ENCODE data around the gene CALHM3. TPM values are rescaled to one million over a fixed set of nuclear protein-coding genes. Genes with fewer than 3 reads are reported as not detected.

CALHM3 gene
- total RNA-seq, 1 donor from 2014 or later = not detected

DNA sequence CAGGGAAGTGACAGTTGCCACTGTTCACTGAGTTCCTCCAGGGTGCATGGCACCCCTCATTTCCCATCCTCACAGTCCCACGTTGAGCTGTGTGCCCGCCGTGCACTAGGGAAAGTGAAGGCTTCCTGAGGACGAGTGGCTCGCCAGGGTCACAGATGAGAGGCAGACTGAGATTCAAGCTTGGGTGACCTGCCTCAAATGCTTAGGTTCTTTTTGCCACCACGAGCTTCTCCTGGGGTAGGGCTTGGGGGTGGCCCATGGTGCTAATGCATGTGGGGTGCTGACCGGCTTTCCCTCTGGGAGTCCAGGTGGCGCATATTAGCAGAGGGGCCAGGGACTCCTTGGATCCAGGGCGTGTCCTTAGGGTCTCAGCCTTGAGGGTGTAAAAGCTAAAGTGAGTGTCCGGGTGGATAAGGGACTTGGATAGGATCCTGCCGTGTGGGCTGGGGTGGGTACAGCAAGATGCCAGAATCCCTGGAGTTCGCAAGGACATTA is 28.8 kb downstream of the CALHM3 start:
- no peak for DNase-seq

DNA sequence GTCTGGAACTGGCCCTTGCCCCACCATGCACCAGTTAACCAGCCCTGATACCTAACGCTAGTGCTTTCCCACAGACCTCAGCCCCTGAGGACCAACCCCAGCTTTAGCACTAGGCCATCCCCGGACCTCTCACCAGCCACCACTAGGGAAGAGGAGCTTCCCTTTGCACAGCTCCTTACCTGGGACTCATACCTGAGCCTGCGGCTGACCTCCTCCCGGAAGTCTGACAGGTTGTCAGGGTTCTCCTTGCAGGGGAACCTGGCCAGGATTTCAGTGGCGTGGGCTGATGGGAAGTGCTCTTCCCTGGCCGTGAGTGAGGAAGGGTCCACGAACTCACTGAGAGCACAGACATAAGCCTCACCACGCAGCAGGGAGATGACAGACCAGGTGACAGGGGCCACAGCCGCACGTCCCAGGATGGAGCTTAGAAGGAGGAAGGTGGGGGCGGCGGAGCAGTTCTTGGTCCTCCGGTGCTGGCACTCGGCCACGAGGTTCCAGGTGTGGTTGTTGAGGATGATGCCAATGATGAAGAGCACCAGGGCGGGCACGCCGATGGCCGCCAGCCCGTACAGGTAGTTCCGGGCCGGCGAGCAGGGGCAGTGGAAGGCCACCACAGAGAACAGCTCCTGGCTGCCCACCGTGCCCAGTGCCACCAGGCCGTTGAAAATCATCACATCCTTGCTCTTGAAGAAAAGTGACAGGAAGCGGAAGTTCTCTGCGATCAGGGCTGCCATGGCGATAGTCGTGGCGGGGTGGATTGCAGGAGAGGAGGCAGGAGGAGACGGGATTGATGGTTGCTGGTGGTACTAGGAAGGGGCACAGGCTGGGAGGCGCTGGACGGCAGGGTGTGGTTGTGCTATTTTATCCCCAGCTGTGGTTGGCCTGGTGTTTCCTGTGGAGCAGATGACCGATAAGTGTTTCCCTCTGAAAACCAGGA is 29.6 kb downstream of the CALHM3 start:
- no peak for DNase-seq

DNA sequence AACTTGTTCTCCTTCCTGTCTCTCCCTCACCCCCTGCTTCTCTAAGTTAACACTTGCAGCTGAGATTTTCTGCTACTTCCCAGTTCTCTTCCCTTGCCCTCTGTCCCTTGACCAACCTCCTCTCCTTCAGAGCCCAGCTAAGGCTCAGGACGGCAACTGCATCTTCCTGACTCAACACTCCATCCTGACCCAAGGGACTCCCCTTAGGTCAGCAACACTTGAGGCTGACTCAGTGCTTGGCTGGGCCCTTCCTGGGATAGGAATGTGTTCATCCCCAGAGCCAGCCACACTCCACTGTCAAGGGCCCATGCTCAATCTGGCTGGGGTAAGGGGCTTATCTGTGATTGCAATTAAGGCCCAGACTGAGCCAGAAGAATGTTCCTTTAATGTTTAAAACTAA is 30.3 kb downstream of the CALHM3 start:
- no peak for DNase-seq

DNA sequence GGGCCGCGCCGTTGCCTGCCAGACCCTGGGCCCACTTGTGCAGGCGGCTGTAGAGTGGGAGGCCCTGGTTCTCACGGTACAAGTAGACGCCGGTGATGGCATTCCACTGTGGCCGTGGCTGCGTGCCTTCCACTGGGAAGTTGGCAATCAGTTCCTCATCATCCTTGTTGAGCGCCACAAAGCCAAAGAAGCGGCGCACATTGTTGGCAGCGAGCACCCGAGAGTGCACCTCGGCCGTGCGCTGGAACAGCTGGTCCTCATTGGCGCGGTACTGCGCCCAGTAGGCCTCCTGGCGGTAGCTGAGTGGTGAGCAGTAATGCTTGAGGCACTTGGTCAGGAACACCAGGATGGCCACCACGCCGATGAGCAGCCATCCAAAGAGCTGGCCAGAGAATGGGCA is 31.9 kb downstream of the CALHM3 start:
- DNase-seq = no peak

DNA sequence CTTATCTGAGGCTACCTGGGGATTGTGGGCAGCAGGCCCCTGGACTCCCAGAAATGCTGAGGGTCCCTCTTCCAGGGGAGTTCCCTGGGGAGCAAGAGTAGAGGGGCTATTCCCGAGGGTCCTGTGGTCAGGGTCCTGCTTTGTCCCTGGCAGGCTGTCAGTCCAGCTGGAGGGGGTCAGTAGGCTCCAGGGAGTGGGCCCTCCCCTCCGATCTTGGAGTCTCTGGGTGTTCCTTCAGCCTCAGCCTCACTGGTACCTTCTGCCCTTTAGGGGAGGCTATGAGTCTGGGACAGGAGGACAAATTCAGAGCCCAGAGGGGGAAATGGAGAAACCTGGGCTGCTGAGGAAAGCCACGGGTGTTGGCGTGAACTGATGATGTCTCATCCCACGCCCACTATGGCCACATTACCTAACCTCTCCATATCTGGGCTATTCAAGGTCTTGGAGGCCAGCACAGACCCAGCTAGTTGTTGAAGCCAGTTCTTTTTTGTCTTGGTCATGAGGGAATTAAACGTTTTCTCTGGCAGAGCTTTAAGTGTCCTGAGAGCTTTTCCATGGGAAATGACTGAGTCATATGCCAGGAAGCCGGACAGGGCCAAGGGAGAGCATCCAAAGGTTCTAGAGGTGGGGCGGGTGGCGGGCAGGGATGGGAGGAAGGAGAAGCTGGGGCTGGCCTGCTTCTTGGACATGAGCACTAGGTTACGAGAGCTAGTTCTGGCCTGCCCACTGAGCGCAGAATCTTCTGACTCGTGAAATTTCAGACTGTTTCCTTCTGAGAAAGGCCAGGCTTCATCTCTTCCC is 33.1 kb downstream of the CALHM3 start:
- no peak for DNase-seq

DNA sequence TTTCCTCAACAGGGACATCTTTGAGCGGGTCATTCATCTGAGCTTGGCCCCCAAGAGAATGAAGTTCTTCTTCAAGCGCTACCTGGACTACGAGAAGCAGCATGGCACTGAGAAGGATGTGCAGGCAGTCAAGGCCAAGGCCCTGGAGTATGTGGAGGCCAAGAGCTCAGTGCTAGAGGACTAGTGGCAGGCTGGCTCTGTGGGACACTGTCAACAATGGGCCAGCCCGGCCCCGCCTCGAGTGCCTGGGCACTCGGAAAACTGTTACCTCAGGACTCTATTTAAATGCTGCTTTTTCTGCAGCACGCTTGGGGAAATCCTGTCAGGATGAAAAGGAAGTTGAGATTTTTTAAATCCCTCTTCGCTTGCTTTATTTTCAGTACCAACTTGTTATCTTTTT is 33.7 kb downstream of the CALHM3 start:
- no peak for DNase-seq

DNA sequence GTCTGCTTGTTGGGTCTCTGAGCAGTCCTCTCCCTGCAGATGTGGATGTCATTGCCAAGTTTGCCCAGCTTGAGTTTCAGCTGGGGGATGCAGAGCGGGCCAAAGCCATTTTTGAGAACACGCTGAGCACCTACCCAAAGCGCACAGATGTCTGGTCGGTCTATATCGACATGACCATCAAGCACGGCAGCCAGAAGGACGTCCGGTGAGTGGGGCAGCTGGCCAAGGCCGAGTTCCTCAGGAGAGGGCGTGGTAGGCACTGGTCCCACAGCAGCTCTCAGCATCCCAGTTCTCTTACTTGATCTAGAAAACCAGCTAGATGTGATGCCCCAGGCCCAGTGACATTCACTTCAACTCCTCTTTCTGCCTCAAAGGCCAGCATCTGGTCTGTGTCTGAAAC is 34.6 kb downstream of the CALHM3 start:
- no peak for DNase-seq

DNA sequence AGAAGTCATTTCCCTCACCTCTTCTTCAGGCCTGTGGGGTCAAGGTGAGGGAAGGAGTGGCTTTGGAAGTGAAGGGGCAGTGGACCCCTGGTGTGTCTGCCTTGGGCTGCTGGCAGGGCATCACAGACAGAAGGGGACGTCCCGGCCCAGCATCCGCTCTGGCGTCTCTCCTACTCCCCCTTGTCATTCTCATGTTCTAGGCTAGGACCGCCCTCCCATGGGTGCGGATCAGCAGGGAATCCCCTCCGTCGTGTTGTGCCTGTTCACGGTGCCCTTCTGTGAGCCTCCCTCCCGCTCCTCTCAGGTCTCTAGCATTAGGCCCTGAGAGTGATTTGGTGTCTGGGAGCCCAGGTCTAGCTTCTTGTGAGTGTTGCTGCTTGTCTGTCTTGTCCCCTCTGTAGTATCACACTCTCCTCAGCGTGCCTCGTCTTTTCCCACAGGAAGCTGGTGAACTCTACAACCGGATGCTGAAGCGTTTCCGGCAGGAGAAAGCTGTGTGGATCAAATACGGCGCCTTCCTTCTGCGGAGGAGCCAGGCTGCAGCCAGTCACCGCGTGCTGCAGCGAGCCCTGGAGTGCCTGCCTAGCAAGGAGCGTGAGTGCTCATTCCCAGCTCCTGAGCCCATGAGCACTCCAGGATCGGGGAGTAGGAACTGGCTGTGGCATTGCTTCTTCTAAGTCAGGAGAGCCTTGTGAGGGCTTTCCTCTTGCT is 35.4 kb downstream of the CALHM3 start:
- no peak for DNase-seq

DNA sequence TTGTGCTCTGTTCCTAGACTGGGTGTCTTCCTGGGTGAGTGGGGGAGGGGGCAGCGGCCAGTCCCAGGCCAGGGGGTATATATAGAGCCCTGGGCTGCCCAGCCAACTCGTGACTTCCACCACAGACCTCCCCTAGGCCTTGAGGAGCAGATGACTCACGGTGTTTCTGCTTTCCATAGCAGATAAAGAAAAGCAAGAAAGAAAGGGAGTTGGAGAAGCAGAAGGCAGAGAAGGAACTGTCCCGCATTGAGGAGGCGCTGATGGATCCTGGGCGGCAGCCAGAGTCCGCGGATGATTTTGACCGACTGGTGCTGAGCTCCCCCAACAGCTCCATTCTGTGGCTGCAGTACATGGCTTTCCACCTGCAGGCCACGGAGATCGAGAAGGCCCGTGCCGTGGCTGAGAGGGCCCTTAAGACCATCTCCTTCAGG is 37.0 kb downstream of the CALHM3 start:
- no peak for DNase-seq

DNA sequence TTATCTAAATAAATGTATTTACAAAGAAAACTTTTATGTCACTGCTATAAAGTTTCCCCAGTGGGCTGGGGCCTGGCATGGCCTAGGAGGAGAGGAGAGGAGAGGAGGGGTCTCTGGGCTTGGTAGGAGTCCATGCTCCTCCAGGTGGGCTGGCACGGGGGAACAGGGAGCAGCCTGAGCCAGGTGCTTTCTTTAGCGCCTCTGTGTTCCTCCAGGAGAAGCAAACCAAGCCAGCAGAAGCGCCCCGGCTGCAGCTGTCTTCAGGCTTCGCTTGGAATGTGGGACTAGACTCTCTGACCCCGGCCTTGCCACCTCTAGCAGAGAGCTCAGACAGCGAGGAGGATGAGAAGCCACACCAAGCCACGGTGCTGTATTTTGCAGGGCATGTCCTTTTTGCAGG is 37.4 kb downstream of the CALHM3 start:
- DNase-seq = no peak

DNA sequence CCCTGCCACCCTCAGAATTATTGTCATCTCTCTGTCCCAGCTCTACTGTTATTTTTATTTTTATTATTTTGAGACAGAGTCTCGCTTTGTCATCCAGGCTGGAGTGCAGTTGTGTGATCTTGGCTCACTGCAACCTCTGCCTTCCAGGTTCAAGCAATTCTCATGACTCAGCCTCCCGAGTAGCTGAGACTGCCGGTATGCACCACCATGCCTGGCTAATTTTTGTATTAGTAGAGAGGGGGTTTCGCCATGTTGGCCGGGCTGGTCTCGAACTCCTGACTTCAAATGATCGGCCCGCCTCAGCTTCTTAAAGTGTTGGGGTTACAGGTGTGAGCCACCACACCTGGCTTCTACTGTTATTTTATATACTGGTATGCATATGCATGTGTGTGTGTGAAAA is 37.8 kb downstream of the CALHM3 start:
- DNase-seq = no peak

DNA sequence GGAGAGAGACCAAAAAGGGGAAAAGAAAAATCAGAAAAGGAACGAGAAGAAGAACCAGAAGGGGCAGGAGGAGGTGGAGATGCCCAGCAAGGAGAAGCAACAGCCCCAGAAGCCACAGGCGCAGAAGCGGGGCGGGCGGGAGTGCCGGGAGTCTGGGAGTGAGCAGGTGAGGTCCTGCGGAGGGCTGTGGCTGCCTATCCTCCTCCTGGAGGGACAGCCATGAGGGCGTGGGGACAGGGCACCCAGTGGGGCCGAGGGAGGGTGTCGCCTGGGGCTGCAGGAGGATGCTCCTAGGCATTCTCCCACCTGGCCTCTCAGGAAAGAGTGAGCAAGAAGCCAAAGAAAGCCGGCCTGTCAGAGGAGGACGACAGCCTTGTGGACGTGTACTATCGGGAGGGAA is 38.6 kb downstream of the CALHM3 start:
- DNase-seq = no peak

DNA sequence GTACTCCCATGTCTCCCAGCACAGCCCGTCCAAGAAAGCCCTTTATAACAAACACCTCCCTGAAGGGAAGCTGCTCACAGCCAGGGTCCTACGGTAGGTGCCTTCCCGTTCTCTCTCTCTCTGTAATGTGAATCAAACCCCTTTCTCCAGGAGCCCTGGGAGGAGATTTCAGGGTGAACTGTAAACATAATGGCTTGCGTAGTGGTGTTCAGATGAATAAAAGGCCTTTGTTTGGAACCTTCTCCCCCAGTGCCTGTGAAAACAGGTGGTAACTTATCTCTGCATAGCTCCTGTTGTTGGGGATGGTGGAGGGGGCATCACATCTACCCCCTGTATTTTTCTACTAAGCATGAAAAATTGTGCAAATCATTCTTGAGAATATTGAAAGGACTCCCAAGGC is 39.3 kb downstream of the CALHM3 start:
- DNase-seq = no peak

DNA sequence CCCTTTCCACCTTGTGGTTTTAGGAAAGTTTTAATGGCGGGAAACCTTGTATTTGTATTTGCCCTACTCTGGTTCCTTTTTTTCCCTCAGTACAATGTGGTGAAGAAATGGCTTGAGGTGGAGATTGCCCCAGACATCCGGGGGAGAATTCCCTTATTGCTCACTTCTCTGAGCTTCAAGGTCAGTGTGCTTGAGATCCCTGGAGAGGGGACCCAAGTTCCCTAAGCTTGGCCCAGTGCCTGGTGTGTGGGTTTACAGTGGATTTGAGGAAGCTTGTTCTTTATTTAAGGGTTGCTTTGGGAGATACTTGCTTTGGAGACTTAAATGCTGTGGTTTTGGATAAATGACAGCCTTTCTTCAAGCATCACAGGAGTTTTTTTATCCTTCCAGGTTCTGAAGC is 45.2 kb downstream of the CALHM3 start:
- no peak for DNase-seq

DNA sequence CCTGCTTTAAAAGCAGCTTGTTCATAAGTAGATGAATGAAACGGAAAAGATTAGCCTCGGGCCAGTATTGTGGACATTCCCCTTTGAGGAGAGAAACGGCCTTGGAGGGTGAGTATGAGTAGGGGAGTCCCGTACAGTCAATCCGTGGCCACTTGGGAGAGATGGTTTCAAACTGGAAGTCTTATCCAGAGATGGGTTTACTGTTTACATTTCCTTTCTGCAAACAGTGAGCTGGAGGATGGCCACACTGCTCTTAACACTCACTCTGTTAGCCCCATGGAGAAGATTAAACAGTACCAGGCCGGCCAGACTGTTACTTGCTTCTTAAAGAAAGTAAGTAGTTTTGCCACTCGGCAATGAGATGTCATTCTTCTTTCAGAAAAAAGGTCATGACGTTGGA is 47.1 kb downstream of the CALHM3 start:
- DNase-seq = no peak

DNA sequence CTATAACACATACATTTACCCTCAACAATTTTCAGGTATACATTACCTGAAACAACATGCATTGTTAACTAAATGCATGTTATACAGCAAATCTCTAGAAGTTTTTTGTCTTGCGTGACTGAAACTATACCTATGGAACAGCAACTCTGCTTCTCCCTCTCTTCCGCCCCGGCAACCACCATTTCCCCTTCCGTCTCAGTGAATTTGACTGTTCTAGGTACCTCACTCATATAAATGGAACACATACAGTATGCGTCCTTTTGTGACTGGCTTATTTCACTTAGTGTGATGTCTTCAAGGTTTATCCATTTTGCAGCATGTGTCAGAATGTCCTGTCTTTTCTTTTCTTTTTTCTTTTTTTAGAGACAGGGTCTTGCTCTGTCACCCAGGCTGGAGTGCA is 49.4 kb downstream of the CALHM3 start:
- no peak for DNase-seq

DNA sequence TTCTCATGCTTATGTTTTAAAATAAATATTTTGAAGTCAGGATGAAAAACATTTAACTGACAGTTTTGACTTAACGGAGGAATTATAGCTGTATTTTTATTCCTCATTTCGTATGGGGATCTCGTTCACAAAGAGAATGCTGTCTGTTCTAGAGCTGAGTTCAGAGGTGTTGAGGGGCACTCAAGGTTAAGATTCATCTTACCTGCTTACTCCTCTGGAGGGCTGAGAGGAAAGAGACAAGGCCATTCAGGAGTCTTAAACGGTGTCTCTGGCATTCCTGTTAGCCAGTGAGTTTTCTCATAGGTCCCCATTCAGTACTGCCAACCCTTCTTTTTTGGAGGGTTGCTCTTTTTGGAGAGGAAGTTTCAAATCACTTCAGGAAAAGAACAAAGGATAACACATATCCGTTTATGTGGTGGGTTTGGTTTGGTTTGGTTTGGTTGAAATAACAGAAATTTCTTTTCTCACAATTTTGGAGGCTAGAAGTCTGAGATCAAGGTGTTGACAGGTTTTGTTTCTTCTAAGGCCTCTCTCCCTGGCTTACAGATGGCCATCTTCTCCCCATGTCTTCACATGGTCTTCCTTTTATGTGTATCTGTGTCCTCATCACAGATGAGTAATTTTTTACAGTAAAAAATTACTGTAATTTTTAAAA is 49.9 kb downstream of the CALHM3 start:
- no peak for DNase-seq

DNA sequence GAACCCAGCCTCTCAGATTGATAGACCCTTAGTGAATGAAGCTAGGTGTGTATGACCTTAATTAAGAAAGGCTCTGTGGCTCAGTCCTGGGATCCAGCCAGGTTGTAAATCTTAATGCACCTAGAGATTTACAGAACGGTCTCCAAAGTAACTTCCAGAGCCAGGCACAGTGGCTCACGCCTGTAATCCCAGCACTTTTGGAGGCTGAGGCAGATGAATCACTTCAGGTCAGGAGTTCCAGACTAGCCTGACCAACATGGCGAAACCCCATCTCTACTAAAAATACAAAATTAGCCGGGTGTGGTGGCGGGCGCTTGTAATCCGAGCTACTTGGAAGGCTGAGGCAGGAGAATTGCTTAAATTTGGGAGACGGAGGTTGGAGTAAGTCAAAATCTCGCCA is 51.2 kb downstream of the CALHM3 start:
- no peak for DNase-seq

DNA sequence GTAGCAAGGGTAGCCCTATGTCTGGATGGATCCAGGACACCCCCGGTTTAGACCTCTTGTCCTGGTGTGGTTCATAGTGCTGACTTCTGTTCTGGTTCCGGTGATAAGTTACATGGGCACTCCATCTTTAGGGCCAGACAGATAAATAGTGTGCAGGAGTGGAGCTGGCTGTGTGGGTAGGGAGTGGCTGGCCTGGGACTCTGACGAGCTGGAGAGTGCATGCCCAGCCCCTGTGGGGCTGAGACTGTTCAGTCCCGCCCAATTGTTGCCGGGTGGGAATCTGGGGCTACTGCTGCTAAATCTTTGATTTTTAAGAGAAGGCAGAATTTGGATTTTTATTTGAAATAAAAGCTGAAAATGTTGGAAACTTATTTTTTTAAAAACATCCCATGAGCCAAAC is 55.3 kb downstream of the CALHM3 start:
- DNase-seq = no peak

Measured in skin of body (tissue), 2 donors.